Right atrium auricular region (tissue), 2 donors: ENCODE data around the gene PTK7. TPM values are rescaled to one million over a fixed set of nuclear protein-coding genes. Genes with fewer than 3 reads are reported as not detected.
A peak's percentile ranks its signal among the peaks of the same experiment; 100 is the strongest.
"Not testable (repeated sequence)": the region's sequence is repeated elsewhere in the genome, so short reads cannot be mapped to it uniquely, and the experiment has no call there.

Experiments used
- DNase-seq: peaks from one replicate; pipeline ENCODE4 v3.0.0-alpha.2; 2019; ENCODE audit warnings: low spot score
- H3K27ac ChIP-seq, 2 donors: fragments of 200-600 bp; sonication (generic); 1 replicate in 1 of 2; 2 replicates in 1 of 2; pipeline ENCODE4 v1.5.1; 2016 to 2019
- H3K27me3 ChIP-seq, 2 donors: fragments of 200-600 bp; sonication (generic); one replicate each; pipeline versions ENCODE4 v1.5.1 to v1.6.0; 2017 to 2019
- H3K36me3 ChIP-seq: fragments of 200-600 bp; sonication (generic); one replicate; pipeline ENCODE4 v1.5.1; 2016
- H3K4me1 ChIP-seq, 2 donors: fragments of 200-600 bp; sonication (generic); one replicate each; pipeline versions ENCODE4 v1.5.1 to v1.6.0; 2017 to 2019
- H3K4me3 ChIP-seq, 2 donors: fragments of 200-600 bp; sonication (generic); 1 replicate in 1 of 2; 2 replicates in 1 of 2; pipeline ENCODE4 v1.5.1; 2017 to 2019; ENCODE audit warnings: mild to moderate bottlenecking in 1 of 2, moderate library complexity in 1 of 2
- H3K9me3 ChIP-seq, 2 donors: fragments of 200-600 bp; sonication (generic); one replicate each; pipeline ENCODE4 v1.5.1; 2019
- total RNA-seq, 2 donors: library from RNA; depleted of rRNA; stranded (reverse); fragments of >200 nt; gene quantifications; one replicate each; pipeline ENCODE4 v1.1.0, GENCODE V29; 2016
- TF ChIP-seq, protein P1 (sequence below), 2 donors: fragments of 200-600 bp; sonication (generic); IDR thresholded peaks; one replicate each; pipeline ENCODE4 v1.5.1; 2019; ENCODE audit warnings: antibody characterized with exemption in 2 of 2

PTK7 gene
- total RNA-seq, 2 donors from 2014 or later: 4.5 to 12.7 TPM

DNA sequence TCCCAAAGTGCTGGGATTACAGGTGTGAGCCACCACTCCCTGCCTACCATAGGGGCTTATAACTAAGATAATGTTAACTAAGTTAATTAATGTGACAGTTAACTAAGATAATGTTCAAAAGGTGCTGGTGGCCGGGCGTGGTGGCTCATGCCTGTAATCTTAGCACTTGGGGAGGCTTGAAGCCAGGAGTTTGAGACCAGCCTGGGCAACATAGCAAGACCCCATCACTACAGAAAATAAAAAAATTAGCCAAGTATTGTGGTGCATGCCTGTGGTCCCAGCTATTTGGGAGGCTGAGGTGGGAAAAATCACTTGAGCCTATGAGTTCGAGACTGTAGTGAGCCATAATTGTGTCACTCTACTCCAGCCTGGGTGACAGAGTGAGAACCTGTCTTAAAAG is 62.2 kb downstream of the PTK7 start:
- no peaks in the 10 kb centered on the region for H3K36me3 ChIP-seq
- no peaks in the 10 kb centered on the region for H3K9me3 ChIP-seq
- H3K27me3 ChIP-seq: no peaks in the 10 kb centered on the region
- H3K4me3 ChIP-seq: no peak overlapping the region
- TF ChIP-seq, protein P1, sequence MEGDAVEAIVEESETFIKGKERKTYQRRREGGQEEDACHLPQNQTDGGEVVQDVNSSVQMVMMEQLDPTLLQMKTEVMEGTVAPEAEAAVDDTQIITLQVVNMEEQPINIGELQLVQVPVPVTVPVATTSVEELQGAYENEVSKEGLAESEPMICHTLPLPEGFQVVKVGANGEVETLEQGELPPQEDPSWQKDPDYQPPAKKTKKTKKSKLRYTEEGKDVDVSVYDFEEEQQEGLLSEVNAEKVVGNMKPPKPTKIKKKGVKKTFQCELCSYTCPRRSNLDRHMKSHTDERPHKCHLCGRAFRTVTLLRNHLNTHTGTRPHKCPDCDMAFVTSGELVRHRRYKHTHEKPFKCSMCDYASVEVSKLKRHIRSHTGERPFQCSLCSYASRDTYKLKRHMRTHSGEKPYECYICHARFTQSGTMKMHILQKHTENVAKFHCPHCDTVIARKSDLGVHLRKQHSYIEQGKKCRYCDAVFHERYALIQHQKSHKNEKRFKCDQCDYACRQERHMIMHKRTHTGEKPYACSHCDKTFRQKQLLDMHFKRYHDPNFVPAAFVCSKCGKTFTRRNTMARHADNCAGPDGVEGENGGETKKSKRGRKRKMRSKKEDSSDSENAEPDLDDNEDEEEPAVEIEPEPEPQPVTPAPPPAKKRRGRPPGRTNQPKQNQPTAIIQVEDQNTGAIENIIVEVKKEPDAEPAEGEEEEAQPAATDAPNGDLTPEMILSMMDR (IDR thresholded peaks at IDR 0.05): no peak
- no peak for DNase-seq
- H3K27ac ChIP-seq: no peak overlapping the region
- peaks cover 0 to 6% of the 10 kb centered on the region in 2 donors for H3K4me1 ChIP-seq

DNA sequence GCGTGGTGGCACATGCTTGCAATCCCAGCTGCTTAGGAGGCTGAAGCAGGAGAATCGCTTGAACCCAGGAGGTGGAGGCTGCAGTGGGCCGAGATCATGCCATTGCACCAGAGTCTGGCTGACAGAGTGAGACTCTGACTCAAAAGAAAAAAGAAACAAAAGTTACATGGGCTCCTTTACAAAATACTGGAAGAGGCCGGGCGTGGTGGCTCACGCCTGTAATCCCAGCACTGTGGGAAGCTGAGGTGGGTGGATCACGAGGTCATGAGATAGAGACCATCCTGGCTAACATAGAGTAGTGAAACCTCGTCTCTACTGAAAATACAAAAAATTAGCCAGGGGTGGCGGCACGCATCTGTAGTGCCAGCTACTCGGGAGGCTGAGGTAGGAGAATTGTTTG is 63.9 kb downstream of the PTK7 start:
- not testable (repeated sequence) for H3K27me3 ChIP-seq, DNase-seq, H3K9me3 ChIP-seq, H3K27ac ChIP-seq, H3K4me3 ChIP-seq, H3K36me3 ChIP-seq
- H3K4me1 ChIP-seq: peaks cover 0 to 14% of the 10 kb centered on the region in 2 donors

GRCh38 chr6:43141644-43142043 is 65.5 kb downstream of the PTK7 start:
- Histone ChIP-seq H3K4me1 (peaks cover 0 to 14% of the 10 kb centered on the region in 2 donors), H3K9me3 (no peaks in the 10 kb centered on the region), H3K27me3 (no peaks in the 10 kb centered on the region), H3K36me3 (no peaks in the 10 kb centered on the region), H3K4me3 (no peak overlapping the region), H3K27ac (no peak overlapping the region)
- TF ChIP-seq, protein P1 (IDR thresholded peaks at IDR 0.05): no peak
- DNase-seq: no peak

- Histone ChIP-seq H3K4me3 (no peak overlapping the region), H3K36me3 (no peaks in the 10 kb centered on the region), H3K4me1 (peaks cover 0 to 14% of the 10 kb centered on the region in 2 donors), H3K27ac (no peak overlapping the region), H3K9me3 (no peaks in the 10 kb centered on the region), H3K27me3 (no peaks in the 10 kb centered on the region)
- TF ChIP-seq, protein P1 (IDR thresholded peaks at IDR 0.05): no peak
- no peak for DNase-seq
Measured at GRCh38 chr6:43142101-43142500, 66.0 kb downstream of the PTK7 start.

DNA sequence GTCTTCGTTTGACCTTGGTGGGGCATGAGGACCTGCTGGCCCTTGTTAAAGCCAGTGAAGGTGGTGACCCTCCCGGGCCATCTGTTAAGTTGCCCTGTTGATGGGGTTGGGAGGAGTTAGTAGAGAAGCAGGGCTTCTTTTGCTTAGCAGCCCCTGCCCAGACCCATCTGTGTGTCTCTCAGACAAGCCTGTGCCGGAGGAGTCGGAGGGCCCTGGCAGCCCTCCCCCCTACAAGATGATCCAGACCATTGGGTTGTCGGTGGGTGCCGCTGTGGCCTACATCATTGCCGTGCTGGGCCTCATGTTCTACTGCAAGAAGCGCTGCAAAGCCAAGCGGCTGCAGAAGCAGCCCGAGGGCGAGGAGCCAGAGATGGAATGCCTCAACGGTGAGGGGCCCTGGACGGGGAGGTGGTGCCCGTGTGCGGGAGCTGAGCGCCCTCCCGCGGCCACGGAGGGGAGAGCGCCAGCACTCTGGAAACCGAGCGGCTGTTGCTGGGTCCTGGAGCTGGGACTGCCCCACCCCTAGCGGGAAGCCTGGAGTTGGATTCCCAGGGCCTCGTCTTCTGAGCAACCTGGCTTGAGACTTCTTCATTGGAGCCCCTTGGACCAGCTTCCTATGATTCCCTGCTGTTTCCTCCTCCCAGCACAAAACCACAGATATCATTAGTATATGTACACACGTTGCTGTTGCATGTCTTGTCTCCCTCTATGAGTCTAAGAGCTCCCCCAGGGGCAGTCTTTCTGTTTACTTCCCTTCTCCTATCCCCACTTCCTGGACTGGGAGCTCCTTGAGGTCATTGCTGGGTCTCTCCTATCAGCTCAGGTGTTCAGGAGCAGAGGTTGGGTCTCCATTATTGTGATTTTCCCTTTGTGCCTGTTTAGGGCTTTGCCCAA is 67.4 kb downstream of the PTK7 start:
- no peaks in the 10 kb centered on the region for H3K27me3 ChIP-seq

GRCh38 chr6:43144879-43145278 is 68.8 kb downstream of the PTK7 start:
- H3K4me1 ChIP-seq: peaks cover 0 to 14% of the 10 kb centered on the region in 2 donors
- no peak overlapping the region for H3K4me3 ChIP-seq
- H3K36me3 ChIP-seq: no peaks in the 10 kb centered on the region
- H3K27me3 ChIP-seq: no peaks in the 10 kb centered on the region
- TF ChIP-seq, protein P1 (IDR thresholded peaks at IDR 0.05): no peak
- no peak for DNase-seq
- no peaks in the 10 kb centered on the region for H3K9me3 ChIP-seq
- H3K27ac ChIP-seq: no peak overlapping the region

More for the DNA sequence above, 67.4 kb downstream of the PTK7 start:
- TF ChIP-seq, protein P1 (IDR thresholded peaks at IDR 0.05): peak; percentile 91 to 97
- Histone ChIP-seq H3K4me3 (peak overlapping the region in 1 of 2 donors; percentile 12), H3K9me3 (no peaks in the 10 kb centered on the region), H3K36me3 (no peaks in the 10 kb centered on the region), H3K4me1 (peaks cover 0 to 14% of the 10 kb centered on the region in 2 donors), H3K27ac (peak overlapping the region; percentile 33 to 37)
- DNase-seq: peak; percentile 88
